ENCODE data around the gene SCEL.
"Not testable (repeated sequence)": the region's sequence is repeated elsewhere in the genome, so short reads cannot be mapped to it uniquely, and the experiment has no call there.

Gene SCEL

DNA sequence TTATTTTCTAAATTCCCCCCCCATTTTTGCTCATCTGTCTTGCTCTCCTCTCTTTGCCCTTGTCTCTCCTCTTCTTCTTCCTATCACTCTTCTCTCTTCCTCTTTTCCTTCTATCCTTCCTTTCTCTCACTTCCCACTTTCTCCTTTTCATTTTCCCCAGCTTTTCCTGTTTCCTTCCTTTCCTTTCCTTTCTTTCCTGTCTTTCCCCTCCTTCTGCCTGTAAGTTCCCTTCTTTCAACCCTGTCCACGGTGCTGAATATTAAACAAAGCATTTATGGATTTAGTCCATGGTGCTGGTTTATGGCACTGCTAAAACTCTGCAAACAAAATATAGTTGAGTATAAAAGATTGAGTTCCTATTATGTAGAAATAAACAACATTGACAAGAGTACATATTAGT is 27.6 kb downstream of the SCEL start:
- no peak for DNase-seq

DNA sequence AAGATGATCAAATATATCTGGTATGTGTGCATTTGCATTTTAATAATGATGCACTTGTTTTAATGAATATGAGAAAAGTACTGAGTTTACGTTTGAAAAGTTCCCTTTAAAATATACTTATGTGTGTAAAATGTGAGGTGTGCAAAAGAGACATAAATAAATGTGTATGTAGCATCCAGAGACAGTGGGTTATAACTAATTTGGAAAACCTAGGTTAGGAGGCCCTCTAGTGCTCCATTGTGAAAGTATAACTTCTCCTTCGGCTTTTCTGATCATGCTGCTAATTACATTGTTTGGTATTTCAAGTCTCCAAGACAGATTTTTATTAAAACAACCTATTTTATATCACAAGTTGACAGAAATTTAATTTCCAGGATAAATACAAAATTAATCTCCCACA is 30.1 kb downstream of the SCEL start:
- no peak for DNase-seq

DNA sequence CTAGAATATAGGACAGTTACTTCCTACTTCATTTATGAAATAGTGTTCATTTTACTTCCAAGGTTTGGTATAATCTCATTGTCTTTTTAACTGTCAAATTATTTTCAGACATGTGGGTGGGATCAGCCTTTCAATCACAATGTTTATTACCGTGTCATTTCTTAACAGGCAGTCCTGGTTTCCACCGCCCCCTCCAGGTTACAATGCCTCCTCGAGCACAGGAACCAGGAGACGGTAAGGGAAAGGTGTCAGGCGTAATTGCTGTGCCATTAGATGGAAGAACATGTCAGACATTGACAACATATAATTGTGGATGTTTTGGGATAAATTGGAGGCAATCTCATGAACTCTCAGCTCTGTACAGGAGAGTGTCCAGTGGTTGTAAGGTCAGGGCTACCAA is 36.5 kb downstream of the SCEL start:
- no peak for DNase-seq

DNA sequence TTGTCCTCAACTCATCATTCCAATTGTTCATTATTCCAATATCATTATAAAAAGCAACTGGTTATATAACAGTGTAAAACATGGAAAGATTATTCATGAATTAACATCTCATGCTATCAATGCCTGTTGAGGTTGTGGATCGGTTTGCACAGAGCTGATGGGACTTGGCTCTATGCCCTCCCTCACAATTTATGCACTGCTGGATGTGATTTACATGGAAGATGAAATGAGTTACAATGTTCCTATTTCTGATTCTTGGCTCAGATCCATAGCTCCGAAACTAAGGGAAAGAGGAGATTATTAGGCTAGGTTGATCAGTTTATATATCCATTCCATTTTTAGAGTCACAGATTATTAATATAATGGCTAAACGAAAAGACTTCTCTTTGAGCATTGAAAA is 38.6 kb downstream of the SCEL start:
- no peak for DNase-seq

DNA sequence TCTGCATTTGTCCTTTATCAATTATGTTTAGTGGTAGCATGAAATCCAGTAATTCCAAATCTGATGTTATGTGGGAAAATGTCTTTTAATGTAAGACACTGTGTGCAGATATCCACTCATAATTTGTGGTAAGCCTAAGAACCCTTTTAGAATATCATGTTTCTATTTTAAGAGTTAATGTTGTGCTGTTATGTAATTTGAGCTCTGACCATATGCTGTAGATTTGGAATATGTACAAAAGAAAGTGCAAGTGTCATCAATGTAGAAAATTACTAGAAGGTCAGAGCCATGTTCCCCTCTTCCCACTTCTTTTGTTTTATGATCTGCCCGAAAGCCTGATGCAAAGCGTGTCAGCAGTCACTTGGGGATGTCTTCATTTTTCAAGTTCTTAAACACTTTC is 44.5 kb downstream of the SCEL start:
- DNase-seq, result no peak

DNA sequence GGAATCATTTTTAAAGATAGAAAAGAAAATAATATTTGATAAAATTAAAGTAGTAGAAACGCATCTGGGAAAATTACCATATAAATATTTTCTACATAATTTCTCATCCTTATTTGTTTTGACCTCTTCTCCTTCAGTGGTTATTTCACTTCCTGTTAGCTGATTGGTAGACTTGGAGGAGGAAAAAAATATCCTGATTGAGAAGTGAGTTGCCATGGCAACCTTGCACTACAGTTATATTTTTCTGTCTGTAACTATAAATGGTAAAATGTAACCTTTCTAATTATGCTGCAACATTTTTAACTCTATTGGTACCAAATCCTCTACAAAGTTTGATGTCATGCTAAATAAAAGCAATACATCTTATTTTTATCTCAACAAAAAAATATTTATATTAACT is 45.2 kb downstream of the SCEL start:
- no peak for DNase-seq

DNA sequence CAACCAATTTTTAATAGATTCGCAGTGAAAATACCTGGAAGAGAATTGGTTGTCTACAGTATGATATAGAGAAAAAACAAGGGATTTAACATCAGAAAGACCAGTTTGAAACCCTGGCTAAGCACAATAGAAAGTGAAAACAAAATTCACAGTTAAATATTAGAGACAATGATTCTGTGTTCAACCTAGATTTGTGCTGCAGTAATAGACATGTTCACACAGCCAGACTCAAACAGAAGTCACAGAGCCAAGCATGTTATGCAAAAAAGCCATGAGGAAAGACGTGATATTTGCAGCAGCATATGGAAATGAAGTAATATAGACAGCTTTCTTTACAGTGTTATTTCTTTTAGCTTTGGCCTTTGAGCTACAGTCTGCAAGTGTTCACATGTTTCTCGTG is 48.1 kb downstream of the SCEL start:
- DNase-seq, result no peak

DNA sequence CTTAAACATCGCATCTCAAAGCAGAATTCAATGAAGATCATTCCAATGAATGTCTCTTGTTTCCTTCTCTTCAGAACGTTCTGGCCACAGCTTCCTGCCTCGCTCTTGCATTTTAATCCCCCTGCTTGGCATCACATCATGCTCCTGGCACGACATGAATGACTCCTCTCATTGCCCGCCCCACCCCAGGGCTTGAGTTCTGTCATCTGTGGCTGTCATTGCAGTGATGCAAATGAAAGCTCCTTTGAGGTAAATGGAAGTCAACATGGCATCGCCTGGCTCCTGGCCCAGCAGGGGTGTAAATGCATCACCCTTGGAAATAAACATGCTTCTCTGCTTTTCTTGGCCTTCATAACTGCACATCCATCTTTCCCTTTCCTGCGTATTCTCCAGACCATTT is 48.6 kb downstream of the SCEL start:
- DNase-seq, result peak; percentile 70

DNA sequence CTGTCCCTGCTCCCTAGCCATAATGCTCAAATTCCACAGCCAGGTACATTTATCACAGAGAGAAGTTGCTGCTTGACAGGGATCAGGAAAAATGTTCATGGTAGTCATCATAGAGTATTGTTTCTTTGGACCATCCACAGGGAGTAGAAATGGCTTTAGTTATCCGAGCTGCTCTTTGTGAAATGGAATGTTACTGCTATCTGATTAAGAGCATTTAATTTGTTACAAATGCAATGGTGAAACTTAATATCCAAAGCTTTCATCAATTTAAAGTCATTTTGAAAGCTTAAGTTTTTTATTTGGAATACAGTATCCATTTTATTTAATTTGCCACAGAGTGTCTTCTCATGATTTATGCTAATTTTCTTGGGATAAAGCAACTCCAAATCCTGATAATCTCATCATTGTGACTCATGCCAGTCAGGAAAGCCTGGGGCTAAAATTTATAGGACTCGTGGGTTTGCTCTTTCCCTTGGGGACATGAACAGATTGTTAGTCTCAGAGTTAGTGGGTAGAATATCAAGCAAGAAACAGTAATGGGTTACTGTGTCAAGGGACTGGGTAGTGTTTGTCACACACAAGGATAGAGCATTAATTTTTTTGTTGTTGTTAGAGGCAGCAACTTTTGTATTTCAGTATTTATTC is 59.8 kb downstream of the SCEL start:
- DNase-seq, result no peak

DNA sequence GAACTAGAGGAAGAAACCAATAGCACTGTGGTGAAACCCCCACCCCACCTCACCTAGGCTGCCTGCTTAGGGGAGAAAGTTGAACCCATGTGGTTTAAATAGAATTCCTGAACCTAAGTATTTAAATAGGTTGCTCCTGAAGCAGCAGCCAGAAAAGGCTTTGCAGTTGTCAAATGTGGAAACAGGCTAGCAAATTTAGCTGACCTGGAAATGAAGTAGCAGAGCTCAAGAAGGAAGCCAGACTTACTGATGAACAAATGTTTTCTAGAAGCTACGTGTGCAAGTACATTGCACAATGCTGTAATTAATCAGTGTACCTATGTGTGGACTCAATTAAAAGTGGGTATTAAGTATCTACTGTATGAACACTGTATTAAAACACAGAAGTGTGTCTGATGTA is 61.3 kb downstream of the SCEL start:
- no peak for DNase-seq

DNA sequence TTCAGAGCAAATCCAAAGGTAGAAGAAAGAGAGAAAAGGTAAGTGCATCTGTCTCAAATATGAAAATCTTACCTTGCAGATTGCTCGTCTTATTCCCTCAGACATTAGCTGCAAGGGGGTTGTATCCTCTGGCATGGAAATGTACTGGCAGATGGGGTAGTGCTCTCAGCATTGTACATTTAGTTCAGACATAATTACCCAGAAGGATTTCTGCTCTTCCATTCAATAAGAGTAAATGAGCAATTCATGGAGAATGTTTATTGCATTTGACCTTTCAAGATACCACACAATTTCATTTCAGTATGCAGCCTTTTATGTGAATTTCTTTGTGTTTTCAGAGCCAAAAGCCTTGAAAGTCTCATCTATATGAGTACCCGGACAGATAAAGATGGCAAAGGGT is 63.8 kb downstream of the SCEL start:
- peak; percentile 71 for DNase-seq

DNA sequence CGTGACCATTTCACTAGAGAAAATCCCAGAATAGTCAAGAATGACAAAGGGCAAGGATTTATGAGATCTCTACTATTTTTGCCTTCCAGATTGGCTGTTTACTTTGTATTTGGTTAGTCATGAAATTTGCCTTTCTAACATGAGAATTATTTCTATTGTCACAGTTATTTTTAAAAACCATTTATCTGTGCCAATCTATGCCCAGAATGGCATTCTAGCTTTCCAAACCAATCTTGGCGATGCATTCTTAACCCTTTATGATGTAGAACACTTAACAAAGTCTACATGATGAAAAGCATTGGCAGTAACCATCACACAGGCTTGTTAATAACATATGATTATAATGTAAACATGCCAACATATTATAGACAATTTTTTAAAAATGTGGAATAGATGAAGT is 65.2 kb downstream of the SCEL start:
- DNase-seq, result no peak

DNA sequence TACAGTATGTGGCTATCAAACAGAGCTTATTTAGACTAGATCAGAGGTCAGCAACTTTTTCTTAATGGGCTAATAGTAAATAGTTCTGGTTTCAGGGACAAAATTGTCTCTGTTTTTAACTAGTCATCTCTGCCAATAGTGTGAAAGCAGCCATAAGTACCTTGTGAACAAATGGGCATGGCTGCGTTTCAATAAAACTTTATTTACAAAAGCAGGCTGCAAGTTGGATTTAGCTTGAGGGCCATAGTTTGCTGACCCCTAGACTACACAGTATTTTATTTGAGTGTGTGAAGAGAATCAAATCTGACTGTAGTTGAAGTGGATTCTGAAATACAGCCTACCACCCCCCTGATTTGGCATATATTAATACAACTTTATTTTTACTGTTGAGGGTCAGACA is 75.6 kb downstream of the SCEL start:
- no peak for DNase-seq

DNA sequence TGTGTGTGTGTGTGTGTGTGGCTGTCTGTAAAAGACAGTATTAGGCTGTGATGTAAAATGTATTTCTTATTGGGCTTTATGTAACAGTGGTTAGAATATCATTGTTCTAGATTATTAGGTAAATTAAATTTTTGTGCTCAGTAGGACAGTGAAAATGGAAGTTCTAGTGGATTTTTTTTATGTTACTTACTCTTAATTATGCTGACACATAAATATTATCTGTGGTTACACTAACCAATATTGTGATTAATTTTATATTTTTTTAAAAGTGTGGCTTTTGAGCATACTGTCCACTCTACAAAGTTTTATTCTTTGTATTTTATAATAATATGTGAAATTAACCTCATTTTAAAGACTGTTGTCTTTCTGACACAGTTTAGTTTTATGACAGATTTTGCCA is 80.5 kb downstream of the SCEL start:
- no peak for DNase-seq

DNA sequence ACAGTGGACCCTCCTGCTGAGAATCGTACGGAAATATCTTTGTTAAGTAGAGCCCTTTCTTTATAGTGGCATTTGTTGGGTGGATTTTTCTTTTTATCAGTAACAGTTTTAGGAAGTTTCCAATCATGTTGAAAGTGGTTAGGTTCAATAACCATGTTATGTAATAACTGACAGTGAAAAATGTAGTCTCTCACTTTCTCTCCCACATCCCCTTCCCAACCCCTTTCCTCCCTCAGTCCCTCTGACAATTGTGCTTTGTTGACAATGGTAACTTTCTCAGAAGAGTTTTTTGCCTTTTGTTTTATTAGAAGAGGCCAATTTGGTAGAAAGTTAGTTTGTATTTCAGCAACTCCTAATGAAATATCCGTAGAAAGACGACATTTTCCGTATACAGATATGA is 84.1 kb downstream of the SCEL start:
- no peak for DNase-seq

DNA sequence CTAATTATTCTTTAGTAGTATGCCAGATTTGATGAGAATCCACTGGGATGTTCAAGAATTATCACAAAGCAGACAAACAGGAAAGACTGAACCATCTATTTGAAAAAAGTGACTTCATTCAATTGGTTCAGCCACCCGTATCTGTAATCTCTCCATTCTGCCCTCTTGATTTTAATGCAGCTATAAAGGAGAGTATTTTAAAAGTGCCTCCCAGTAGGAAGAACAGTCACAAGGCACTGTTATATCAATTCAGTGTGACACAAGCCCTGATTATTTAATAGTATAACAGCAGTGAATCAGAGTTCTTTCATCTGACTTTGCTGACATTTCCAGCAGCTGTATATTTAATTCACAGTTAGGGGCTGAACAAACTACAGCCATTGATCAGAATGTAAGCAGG is 84.6 kb downstream of the SCEL start:
- DNase-seq, result no peak

DNA sequence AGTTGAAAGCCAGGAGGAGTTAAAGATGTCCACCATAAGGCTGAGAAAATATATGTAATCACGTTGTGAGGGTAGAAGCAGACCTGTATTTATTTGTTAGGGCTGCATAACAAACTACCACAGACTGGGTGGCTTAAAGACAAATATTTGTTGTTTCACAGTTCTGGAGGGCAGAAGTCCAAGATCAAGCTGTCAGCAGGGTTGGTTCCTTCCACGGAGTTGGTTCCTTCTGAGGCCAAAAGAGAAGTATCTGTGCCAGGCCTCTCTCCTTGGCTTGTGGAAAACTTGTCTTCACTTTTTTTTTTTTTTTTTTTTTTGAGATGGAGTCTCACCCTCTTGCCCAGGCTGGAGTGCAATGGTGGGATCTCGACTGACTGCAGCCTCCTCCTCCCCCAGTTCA is 88.3 kb downstream of the SCEL start:
- DNase-seq, result no peak

DNA sequence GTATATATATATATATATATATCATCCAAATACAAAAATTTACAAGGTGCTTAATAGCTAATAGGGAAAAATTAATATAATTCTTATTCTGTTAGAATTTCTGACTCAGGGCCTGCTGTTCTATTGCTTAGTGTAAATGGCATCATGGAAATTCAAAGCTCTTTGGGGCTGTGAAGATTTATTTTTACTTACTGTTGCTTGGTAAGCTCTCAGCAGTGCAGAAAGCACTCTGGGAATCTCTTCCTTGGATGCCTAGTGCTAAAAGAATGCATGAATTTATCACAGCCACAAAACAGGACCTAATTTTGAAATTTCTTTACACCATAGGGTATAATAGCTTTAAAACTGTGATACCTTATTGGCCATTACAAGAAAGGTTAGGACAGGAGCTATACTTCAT is 92.7 kb downstream of the SCEL start:
- DNase-seq, result no peak

DNA sequence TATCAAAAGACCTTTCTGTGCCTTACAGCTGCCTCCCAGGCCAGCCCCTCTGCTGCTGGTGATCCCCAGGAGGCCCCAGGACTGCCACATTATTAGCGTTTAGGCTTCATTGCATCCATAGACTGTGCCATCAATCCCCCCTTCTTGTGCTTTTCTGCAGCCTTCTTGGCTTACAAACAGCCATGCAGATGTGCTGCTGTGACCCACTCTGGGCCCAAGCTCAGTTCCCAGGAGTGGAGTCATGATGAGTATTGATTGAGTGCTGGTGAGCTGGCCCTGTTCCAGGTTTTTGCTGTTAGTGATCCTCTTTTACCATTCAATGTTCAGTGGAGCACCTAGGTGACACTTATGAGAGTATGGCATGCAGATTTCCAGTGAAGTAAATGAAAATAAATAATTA is 102.1 kb downstream of the SCEL start:
- DNase-seq, result peak; percentile 67

DNA sequence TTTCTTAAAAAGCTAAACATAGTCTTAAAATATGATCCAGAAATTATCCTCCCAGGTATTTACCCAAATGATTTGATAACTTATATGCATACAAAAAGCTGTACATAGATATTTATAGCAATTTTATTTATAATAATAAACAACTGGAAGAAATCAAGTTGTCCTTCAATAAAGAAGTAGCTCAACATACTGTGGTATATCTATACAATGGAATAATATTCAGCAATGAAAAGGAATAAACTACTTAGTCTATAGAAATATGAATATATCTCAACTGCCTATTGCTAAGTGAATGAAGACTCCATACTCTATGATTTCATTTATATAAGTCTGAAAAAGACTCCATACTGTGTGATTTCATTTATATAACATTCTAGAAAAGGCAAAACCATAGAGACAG is 114.9 kb downstream of the SCEL start:
- DNase-seq, result no peak

DNA sequence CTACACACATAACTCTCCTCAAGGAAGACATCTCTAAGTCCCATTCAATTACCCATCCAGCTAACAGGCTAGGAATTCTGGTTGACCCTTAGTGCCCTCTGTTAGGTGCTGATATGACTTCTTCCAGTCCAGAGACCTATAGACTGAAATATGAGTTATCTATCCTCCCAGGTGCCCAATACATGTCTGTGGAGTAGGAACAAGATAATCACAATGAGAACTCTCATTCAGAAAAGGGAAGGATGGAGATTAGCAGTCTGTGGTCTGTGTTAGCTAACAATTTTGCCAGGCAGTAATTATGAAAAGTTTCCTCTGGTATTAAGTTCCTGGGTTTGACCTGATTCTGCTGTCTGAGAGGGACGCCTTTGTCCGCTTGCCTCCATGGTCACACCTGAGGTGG is 117.8 kb downstream of the SCEL start:
- no peak for DNase-seq

DNA sequence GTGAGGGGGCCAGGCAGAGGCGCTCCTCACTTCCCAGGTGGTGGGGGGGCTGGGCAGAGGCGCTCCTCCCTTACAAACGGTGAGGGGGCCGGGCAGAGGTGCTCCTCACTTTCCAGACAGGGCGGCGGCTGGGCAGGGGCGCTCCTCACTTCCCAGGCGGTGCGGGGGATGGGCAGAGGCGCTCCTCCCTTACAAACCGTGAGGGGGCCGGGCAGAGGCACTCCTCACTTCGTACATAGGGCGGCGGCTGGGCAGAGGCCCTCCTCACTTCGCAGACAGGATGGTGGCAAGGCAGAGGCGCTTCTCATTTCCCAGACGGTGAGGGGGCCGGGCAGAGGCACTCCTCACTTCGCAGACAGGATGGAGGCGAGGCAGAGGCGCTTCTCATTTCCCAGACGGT is 124.5 kb downstream of the SCEL start:
- DNase-seq, result not testable (repeated sequence)

DNA sequence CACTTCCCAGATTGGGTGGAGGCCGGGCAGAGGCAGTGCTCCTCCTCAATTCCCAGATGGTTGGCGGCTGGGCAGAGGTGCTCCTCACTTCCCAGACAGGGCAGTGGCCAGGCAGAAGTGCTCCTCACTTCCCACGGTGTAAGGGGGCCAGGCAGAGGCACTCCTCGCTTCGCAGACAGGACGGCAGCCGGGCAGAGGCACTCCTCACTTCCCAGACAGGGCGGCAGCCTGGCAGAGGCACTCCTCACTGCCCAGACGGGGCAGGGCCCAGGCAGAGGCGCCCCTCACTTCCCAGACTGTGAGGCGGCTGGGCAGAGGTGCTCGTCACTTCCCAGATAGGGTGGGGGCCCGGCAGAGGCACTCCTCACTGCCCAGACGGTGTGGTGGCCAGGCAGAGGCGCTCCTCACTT is 125.3 kb downstream of the SCEL start:
- no peak for DNase-seq

DNA sequence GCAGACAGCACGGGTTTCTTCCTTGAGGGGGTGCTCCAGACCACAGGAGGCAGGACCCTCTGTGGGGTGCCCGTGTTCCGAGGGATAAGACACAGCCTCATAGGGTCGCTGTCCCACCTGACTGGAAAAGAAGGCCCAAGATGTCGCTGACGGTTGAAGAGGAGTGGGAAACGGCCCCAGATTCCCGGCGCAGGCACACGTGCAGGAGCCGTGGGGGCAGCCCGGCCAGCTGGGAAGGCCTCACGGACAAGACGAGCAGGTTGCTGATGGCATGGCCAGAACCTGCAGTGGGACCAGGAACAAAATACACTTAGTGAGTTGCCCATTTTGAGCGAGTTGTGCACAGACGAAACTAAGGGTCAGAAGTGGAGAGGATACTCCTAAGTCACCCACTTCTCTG is 126.8 kb downstream of the SCEL start:
- DNase-seq, result not testable (repeated sequence)

DNA sequence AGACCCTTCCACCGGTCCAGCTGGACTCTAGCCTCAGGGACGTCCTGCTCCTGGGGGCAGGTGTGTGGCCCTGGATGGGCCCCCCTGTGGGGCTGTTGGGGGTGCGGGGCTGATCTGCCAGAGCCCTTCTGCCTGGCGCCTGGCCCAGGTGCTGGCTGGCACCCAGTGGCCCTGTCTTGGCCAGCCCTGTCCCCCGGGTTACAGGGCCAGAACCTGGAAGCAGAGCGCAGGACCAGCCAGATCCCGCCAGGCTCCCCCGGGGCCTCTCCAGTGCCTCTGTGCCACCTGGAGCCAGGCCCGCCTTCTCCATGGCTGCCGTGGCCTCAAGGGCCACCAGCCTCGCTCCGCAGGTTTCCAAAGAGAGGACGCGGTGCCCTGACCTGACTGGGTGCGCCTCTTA is 127.3 kb downstream of the SCEL start:
- DNase-seq, result not testable (repeated sequence)

DNA sequence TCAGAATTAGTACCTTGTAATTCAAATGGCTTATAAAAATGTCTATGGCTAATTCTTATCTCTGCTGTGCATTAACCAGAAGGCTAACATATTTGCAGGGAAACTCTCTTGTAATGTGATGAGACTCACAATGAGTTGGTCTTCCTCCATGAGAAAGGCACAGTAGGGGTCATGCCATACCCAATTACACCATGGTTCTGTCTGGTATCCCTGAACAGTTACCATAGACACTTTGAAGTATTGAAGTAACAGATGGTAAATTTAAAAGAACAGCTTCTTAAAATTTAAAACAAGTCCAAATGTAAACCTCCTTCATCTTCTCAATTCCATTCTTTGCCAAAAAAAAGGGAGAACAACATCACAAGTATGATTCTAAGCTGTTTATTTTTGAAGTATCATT is 139.3 kb downstream of the SCEL start:
- no peak for DNase-seq

All from NCI-H446 treated with DMSO at 0.1 percent for 48 hours (cell line).